C4-2B (cell line): ENCODE data around the gene SH3GL3.

Experiments used
- ZFX ChIP-seq: fragments of 450-650 bp; IDR thresholded peaks from 2 replicates; pipeline ENCODE4 v1.6.1; 2017
- TF ChIP-seq, protein P1 (sequence below): fragments of 450-650 bp; conservative IDR thresholded peaks from 2 replicates; pipeline ENCODE4 v1.5.1; 2017; ENCODE audit warnings: mild to moderate bottlenecking

DNA sequence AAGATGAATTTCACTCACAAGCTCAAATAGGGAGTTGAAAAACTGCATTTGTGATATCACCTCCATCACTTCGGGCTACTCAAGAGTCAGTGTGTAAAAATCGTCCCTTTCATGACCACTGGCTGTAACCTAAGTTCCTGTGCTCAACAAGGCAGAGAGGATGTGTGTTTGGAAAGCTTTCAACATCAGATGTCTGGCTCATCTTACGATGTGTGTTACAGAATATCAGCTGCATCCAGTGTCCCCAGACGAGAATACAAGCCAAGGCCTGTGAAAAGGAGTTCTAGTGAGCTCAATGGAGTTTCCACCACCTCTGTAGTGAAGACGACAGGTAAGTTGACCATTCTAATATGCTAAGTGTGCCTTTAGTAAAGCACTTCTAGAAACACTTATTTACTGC, 141.3 kb downstream of the SH3GL3 start:
- TF ChIP-seq, protein P1, sequence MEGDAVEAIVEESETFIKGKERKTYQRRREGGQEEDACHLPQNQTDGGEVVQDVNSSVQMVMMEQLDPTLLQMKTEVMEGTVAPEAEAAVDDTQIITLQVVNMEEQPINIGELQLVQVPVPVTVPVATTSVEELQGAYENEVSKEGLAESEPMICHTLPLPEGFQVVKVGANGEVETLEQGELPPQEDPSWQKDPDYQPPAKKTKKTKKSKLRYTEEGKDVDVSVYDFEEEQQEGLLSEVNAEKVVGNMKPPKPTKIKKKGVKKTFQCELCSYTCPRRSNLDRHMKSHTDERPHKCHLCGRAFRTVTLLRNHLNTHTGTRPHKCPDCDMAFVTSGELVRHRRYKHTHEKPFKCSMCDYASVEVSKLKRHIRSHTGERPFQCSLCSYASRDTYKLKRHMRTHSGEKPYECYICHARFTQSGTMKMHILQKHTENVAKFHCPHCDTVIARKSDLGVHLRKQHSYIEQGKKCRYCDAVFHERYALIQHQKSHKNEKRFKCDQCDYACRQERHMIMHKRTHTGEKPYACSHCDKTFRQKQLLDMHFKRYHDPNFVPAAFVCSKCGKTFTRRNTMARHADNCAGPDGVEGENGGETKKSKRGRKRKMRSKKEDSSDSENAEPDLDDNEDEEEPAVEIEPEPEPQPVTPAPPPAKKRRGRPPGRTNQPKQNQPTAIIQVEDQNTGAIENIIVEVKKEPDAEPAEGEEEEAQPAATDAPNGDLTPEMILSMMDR, result no peak
- TF ChIP-seq ZFX, result no peak
